CD4-positive, alpha-beta T cell (primary cell): Measurements from ENCODE around the gene LTO1. TPM values are rescaled to one million over a fixed set of nuclear protein-coding genes. Genes with fewer than 3 reads are reported as not detected.

Source experiments
- ATAC-seq: fragments of 200-7000 bp; cut with Tn5 transposase; one replicate; pipeline ENCODE4 v1.10.0; 2022; ENCODE audit warnings: mild to moderate bottlenecking; ENCODE audit not compliant: poor library complexity
- CTCF ChIA-PET: fragments of 350-600 bp; sonication (Branson Sonifier 250); formaldehyde crosslinking; loops from one replicate; lab custom pipeline; 2021; ENCODE audit warnings: antibody characterized with exemption, inconsistent platforms; lab: Charles Lee
- POLR2A ChIA-PET: fragments of 350-600 bp; sonication (Branson Sonifier 250); formaldehyde crosslinking; loops from one replicate; lab custom pipeline; 2021; ENCODE audit warnings: antibody characterized with exemption, inconsistent platforms; lab: Charles Lee
- DNase-seq, 14 experiments: peaks; one replicate each; pipeline ENCODE4 v3.0.0-alpha.2; 2013 to 2020; ENCODE audit warnings: mixed read lengths in 2 of 14
- H3K27ac ChIP-seq, 2 donors: one replicate each; pipeline versions ENCODE4 v1.5.1 to v1.7.0; 2013; ENCODE audit warnings: low read length in 2 of 2, low read depth in 1 of 2, mild to moderate bottlenecking in 1 of 2
- H3K27me3 ChIP-seq, 2 experiments: 1 replicate in 1 of 2; 2 replicates in 1 of 2; pipeline versions ENCODE4 v1.6.1 to v1.7.0; 2013; ENCODE audit warnings: low read length in 2 of 2, control low read depth in 1 of 2, mild to moderate bottlenecking in 1 of 2, moderate library complexity in 1 of 2; ENCODE audit not compliant: insufficient read depth in 2 of 2, control insufficient read depth in 1 of 2
- H3K36me3 ChIP-seq: one replicate; pipeline ENCODE4 v1.6.1; 2013; ENCODE audit warnings: low read length, control low read depth; ENCODE audit not compliant: insufficient read depth
- H3K4me1 ChIP-seq: one replicate; pipeline ENCODE4 v1.6.1; 2013; ENCODE audit warnings: low read length, control low read depth; ENCODE audit not compliant: insufficient read depth
- H3K4me3 ChIP-seq: one replicate; pipeline ENCODE4 v1.5.1; 2013; ENCODE audit warnings: mild to moderate bottlenecking, low read length, moderate library complexity
- H3K9me3 ChIP-seq, 2 experiments: 1 replicate in 1 of 2; 2 replicates in 1 of 2; pipeline versions ENCODE4 v1.6.1 to v1.7.0; 2013; ENCODE audit warnings: low read length in 2 of 2, mild to moderate bottlenecking in 2 of 2, control low read depth in 1 of 2, moderate library complexity in 1 of 2; ENCODE audit not compliant: control insufficient read depth in 1 of 2, insufficient read depth in 1 of 2
- H3K27ac Mint-ChIP-seq: one replicate; pipeline ENCODE4 v1.8.0; 2020; ENCODE audit warnings: mixed read lengths
- H3K27me3 Mint-ChIP-seq: one replicate; pipeline ENCODE4 v1.8.0; 2021; ENCODE audit warnings: mixed read lengths
- H3K36me3 Mint-ChIP-seq: one replicate; pipeline ENCODE4 v1.8.0; 2021; ENCODE audit warnings: low read depth, mixed read lengths
- H3K4me1 Mint-ChIP-seq: one replicate; pipeline ENCODE4 v1.8.0; 2021; ENCODE audit warnings: low read depth, mixed read lengths
- H3K4me3 Mint-ChIP-seq: one replicate; pipeline ENCODE4 v1.8.0; 2020; ENCODE audit warnings: mild to moderate bottlenecking, mixed read lengths
- H3K9me3 Mint-ChIP-seq: one replicate; pipeline ENCODE4 v1.8.0; 2020; ENCODE audit warnings: mixed read lengths
- CTCF ChIP-seq: fragments of 200-600 bp; IDR thresholded peaks from one replicate; pipeline ENCODE4 v1.8.0; 2022; ENCODE audit warnings: antibody characterized with exemption, mild to moderate bottlenecking
- intact Hi-C, 2 experiments: fragments of 100-400 bp; cut with DNase I in 1 of 2; cut with micrococcal nuclease in 1 of 2; formaldehyde crosslinking; loops; one replicate each; pipeline versions ENCODE4 v1.15.1 to v1.9.0; 2023 to 2025; cut with DNase I, micrococcal nuclease
- total RNA-seq, 174 experiments: library from RNA in 2 of 174; stranded (reverse) in 2 of 174; gene quantifications; one replicate each; pipeline ENCODE4 v1.2.3 and lab custom pipeline; 2021 to 2026

LTO1 gene
- total RNA-seq, 2 experiments from 2014 or later: 33.5 to 35.5 TPM

GRCh38 chr11:69650081-69650831 lies 24.9 kb downstream of the LTO1 start:
- H3K9me3 ChIP-seq: no peaks in the 10 kb centered on the region
- ChIA-PET POLR2A (no interaction called here), CTCF (no interaction called here)
- no peak for TF ChIP-seq CTCF
- no peak overlapping the region for H3K27ac Mint-ChIP-seq
- no peak for DNase-seq
- no peaks in the 10 kb centered on the region for H3K4me1 ChIP-seq
- no peak for ATAC-seq
- H3K4me1 Mint-ChIP-seq: no peaks in the 10 kb centered on the region
- no peak overlapping the region for H3K4me3 ChIP-seq
- intact Hi-C loops: no loop called here
- H3K27me3 Mint-ChIP-seq: no peaks in the 10 kb centered on the region
- H3K27me3 ChIP-seq: no peaks in the 10 kb centered on the region
- H3K27ac ChIP-seq: no peak overlapping the region
- peaks cover 5% of the 10 kb centered on the region for H3K36me3 Mint-ChIP-seq
- H3K9me3 Mint-ChIP-seq: no peaks in the 10 kb centered on the region
- no peak overlapping the region for H3K4me3 Mint-ChIP-seq
- no peaks in the 10 kb centered on the region for H3K36me3 ChIP-seq

GRCh38 chr11:69649576-69649900 lies 25.6 kb downstream of the LTO1 start:
- Mint-ChIP-seq H3K36me3 (peaks cover 5% of the 10 kb centered on the region), H3K4me3 (no peak overlapping the region), H3K27me3 (no peaks in the 10 kb centered on the region), H3K9me3 (no peaks in the 10 kb centered on the region), H3K27ac (no peak overlapping the region), H3K4me1 (no peaks in the 10 kb centered on the region)
- Histone ChIP-seq H3K4me3 (no peak overlapping the region), H3K4me1 (no peaks in the 10 kb centered on the region), H3K27ac (no peak overlapping the region), H3K27me3 (no peaks in the 10 kb centered on the region), H3K9me3 (no peaks in the 10 kb centered on the region), H3K36me3 (no peaks in the 10 kb centered on the region)
- ChIA-PET POLR2A (no interaction called here), CTCF (no interaction called here)
- no peak for TF ChIP-seq CTCF
- DNase-seq (no peak), ATAC-seq (no peak)
- intact Hi-C loops: loop anchor here in 1 of 2 experiments (10.0 kb wide), 1 partner anchor 685 kb away; no protein-coding TSS in a partner anchor

- ATAC-seq: no peak
- ChIA-PET POLR2A (no interaction called here), CTCF (no interaction called here)
- H3K27ac ChIP-seq: no peak overlapping the region
- no peak for TF ChIP-seq CTCF
- H3K27me3 Mint-ChIP-seq: no peaks in the 10 kb centered on the region
- peaks cover 0 to 4% of the 10 kb centered on the region in 2 experiments for H3K9me3 ChIP-seq
- no peaks in the 10 kb centered on the region for H3K4me1 Mint-ChIP-seq
- no peaks in the 10 kb centered on the region for H3K36me3 ChIP-seq
- H3K27me3 ChIP-seq: peaks cover 0 to 4% of the 10 kb centered on the region in 2 experiments
- intact Hi-C loops: loop anchor here in 1 of 2 experiments (10.0 kb wide), 1 partner anchor 684 kb away; no protein-coding TSS in a partner anchor
- H3K4me3 Mint-ChIP-seq: no peak overlapping the region
- no peak overlapping the region for H3K27ac Mint-ChIP-seq
- peaks cover 5% of the 10 kb centered on the region for H3K36me3 Mint-ChIP-seq
- H3K9me3 Mint-ChIP-seq: no peaks in the 10 kb centered on the region
- H3K4me3 ChIP-seq: no peak overlapping the region
- no peaks in the 10 kb centered on the region for H3K4me1 ChIP-seq
- no peak for DNase-seq
Observed at GRCh38 chr11:69648679-69649575, 26.2 kb downstream of the LTO1 start.
